HT-29 (cell line): Measurements from ENCODE around the gene NRARP. TPM values are rescaled to one million over a fixed set of nuclear protein-coding genes. Genes with fewer than 3 reads are reported as not detected.

Experiments
- DNase-seq: peaks from one replicate; pipeline ENCODE4 v3.0.0-alpha.2; 2015; ENCODE audit warnings: low spot score
- total RNA-seq: library from RNA; depleted of rRNA; stranded (reverse); fragments of >200 nt; shearing (Covaris generic); gene quantifications from 2 replicates; pipeline ENCODE4 v1.2.3, GENCODE V29; 2014; rRNA removed

The NRARP gene
- total RNA-seq, 1 experiment from 2014 or later: 116 TPM

- DNase-seq: no peak
Measured at GRCh38 chr9:137262909-137263285, 39.2 kb downstream of the NRARP start.

- DNase-seq: peak; percentile 41
Measured at GRCh38 chr9:137262173-137262908, 39.7 kb downstream of the NRARP start.

- DNase-seq: no peak
Measured at GRCh38 chr9:137256856-137257255, 45.2 kb downstream of the NRARP start.

GRCh38 chr9:137256362-137256761 is 45.7 kb downstream of the NRARP start:
- DNase-seq: no peak

- DNase-seq: no peak
Measured at GRCh38 chr9:137255448-137256114, 46.5 kb downstream of the NRARP start.

- DNase-seq: peak; percentile 87
Measured at GRCh38 chr9:137254624-137255447, 47.2 kb downstream of the NRARP start, which contains the start of gene NELFB. TSS of gene NELFB (plus strand) at chr9:137255327.

- DNase-seq: no peak
Measured at GRCh38 chr9:137253717-137254623, 48.1 kb downstream of the NRARP start.

GRCh38 chr9:137252555-137253506 is 49.2 kb downstream of the NRARP start:
- DNase-seq: no peak

GRCh38 chr9:137251490-137252268 is 50.4 kb downstream of the NRARP start:
- DNase-seq: no peak

GRCh38 chr9:137251194-137251461 is 50.9 kb downstream of the NRARP start, which contains the start of gene STPG3:
TSS of gene STPG3 (plus strand) at chr9:137251286. CDS start at chr9:137251287, 1 bp downstream.
- DNase-seq: no peak

GRCh38 chr9:137250329-137251193 is 51.5 kb downstream of the NRARP start:
- no peak for DNase-seq

Other genes with a start within 250 kb of the NRARP start
- 2.5 and 2.7 TPM in 2 replicates for gene ENTPD2, start 248.2 kb downstream of the NRARP start, total RNA-seq
- gene SAPCD2, start 231.7 kb downstream of the NRARP start, total RNA-seq: 217 and 239 TPM in 2 replicates
- 3.7 and 5.3 TPM in 2 replicates for gene UAP1L1, start 224.8 kb downstream of the NRARP start, total RNA-seq
- 82.2 and 104 TPM in 2 replicates for gene MAN1B1, start 215.3 kb downstream of the NRARP start, total RNA-seq
- gene DPP7, start 187.5 kb downstream of the NRARP start, total RNA-seq: 290 and 324 TPM in 2 replicates
- 0.39 and 3.0 TPM in 2 replicates for gene GRIN1, start 163.1 kb downstream of the NRARP start, total RNA-seq
- 0.43 and 0.44 TPM in 2 replicates for gene LRRC26, start 132.2 kb downstream of the NRARP start, total RNA-seq
- gene TMEM210, start 130.2 kb downstream of the NRARP start, total RNA-seq: not detected in 2 replicates
- gene ANAPC2, start 113.7 kb downstream of the NRARP start, total RNA-seq: 60.6 and 64.0 TPM in 2 replicates
- 184 and 208 TPM in 2 replicates for gene SSNA1, start 113.6 kb downstream of the NRARP start, total RNA-seq
- 63.1 and 66.3 TPM in 2 replicates for gene TPRN, start 101.5 kb downstream of the NRARP start, total RNA-seq
- 44.7 and 51.5 TPM in 2 replicates for gene TMEM203, start 96.6 kb downstream of the NRARP start, total RNA-seq
- gene NDOR1, start 96.6 kb downstream of the NRARP start, total RNA-seq: 19.0 and 23.9 TPM in 2 replicates
- gene RNF208, start 80.0 kb downstream of the NRARP start, total RNA-seq: 0.55 and 1.7 TPM in 2 replicates
- 1.6 and 2.4 TPM in 2 replicates for gene CYSRT1, start 77.1 kb downstream of the NRARP start, total RNA-seq
- gene RNF224, start 74.8 kb downstream of the NRARP start, total RNA-seq: 0.38 TPM in 1 of 2 replicates, not detected in the other
- 0.15 TPM in 1 of 2 replicates, not detected in the other for gene SLC34A3, start 71.4 kb downstream of the NRARP start, total RNA-seq
- 607 and 627 TPM in 2 replicates for gene TUBB4B, start 61.0 kb downstream of the NRARP start, total RNA-seq
- gene STPG3, start 51.0 kb downstream of the NRARP start, total RNA-seq: not detected in 2 replicates
- 111 and 115 TPM in 2 replicates for gene NELFB, start 46.9 kb downstream of the NRARP start, total RNA-seq
- 210 and 226 TPM in 2 replicates for gene TOR4A, start 24.5 kb downstream of the NRARP start, total RNA-seq
- 7.6 and 14.1 TPM in 2 replicates for gene EXD3, start 120.9 kb upstream of the NRARP start, total RNA-seq
- gene NOXA1, start 121.1 kb upstream of the NRARP start, total RNA-seq: 1.5 and 3.7 TPM in 2 replicates
- 0.76 and 1.3 TPM in 2 replicates for gene ENTPD8, start 139.1 kb upstream of the NRARP start, total RNA-seq
- gene NSMF, start 157.1 kb upstream of the NRARP start, total RNA-seq: 74.4 and 77.7 TPM in 2 replicates
- 0.60 and 0.94 TPM in 2 replicates for gene PNPLA7, start 248.1 kb upstream of the NRARP start, total RNA-seq
- gene MRPL41, start 249.6 kb upstream of the NRARP start, total RNA-seq: 175 TPM in 2 replicates